ENCODE data around the gene KLRF1.
A peak's percentile ranks its signal among the peaks of the same experiment; 100 is the strongest.

KLRF1 gene

GRCh38 chr12:9794484-9795093 lies 32.7 kb upstream of the KLRF1 start:
- TF ChIP-seq, protein P1, sequence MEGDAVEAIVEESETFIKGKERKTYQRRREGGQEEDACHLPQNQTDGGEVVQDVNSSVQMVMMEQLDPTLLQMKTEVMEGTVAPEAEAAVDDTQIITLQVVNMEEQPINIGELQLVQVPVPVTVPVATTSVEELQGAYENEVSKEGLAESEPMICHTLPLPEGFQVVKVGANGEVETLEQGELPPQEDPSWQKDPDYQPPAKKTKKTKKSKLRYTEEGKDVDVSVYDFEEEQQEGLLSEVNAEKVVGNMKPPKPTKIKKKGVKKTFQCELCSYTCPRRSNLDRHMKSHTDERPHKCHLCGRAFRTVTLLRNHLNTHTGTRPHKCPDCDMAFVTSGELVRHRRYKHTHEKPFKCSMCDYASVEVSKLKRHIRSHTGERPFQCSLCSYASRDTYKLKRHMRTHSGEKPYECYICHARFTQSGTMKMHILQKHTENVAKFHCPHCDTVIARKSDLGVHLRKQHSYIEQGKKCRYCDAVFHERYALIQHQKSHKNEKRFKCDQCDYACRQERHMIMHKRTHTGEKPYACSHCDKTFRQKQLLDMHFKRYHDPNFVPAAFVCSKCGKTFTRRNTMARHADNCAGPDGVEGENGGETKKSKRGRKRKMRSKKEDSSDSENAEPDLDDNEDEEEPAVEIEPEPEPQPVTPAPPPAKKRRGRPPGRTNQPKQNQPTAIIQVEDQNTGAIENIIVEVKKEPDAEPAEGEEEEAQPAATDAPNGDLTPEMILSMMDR (IDR thresholded peaks at IDR 0.05; ENCODE audit: unreplicated experiment in 3 of 3): no peak
- H3K9me3 Mint-ChIP-seq: peaks cover 2% of the 10 kb centered on the region
- H3K4me3 Mint-ChIP-seq: no peak overlapping the region
- H3K36me3 Mint-ChIP-seq (ENCODE audit: low read depth): no peaks in the 10 kb centered on the region
- H3K4me1 Mint-ChIP-seq: no peaks in the 10 kb centered on the region
- no peaks in the 10 kb centered on the region for H3K27me3 Mint-ChIP-seq (ENCODE audit: low read depth)
- H3K27ac Mint-ChIP-seq: no peak overlapping the region

- no peak overlapping the region for H3K4me3 Mint-ChIP-seq
- TF ChIP-seq, protein P1 (IDR thresholded peaks at IDR 0.05; ENCODE audit: unreplicated experiment in 3 of 3): no peak
- no peaks in the 10 kb centered on the region for H3K4me1 Mint-ChIP-seq
- H3K9me3 Mint-ChIP-seq: no peaks in the 10 kb centered on the region
- H3K27ac Mint-ChIP-seq: no peak overlapping the region
- no peaks in the 10 kb centered on the region for H3K36me3 Mint-ChIP-seq (ENCODE audit: low read depth)
- H3K27me3 Mint-ChIP-seq (ENCODE audit: low read depth): no peaks in the 10 kb centered on the region
Observed at GRCh38 chr12:9795945-9796344, 31.3 kb upstream of the KLRF1 start.

DNA sequence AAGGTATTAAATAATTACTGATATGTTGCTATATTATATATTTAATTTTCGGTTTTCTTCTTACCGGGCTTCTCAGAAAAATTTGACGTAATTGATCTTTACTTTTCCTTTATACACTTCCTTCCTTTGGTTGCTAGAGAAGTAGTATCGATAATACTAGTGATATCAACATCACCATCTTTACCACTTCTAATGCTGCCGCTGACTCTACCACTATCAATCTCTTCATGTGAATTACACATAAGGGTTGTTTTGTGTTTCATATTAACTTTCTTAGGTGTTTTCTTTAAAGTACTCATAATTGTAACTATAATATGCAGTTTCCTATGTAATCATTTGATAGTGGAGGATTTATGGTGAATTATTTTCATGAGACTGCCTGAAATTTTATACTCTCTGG lies 30.9 kb upstream of the KLRF1 start:
- Mint-ChIP-seq H3K36me3 (ENCODE audit: low read depth) (no peaks in the 10 kb centered on the region), H3K27ac (no peak overlapping the region), H3K9me3 (no peaks in the 10 kb centered on the region), H3K4me1 (no peaks in the 10 kb centered on the region), H3K4me3 (no peak overlapping the region), H3K27me3 (ENCODE audit: low read depth) (no peaks in the 10 kb centered on the region)
- TF ChIP-seq, protein P1 (IDR thresholded peaks at IDR 0.05; ENCODE audit: unreplicated experiment in 3 of 3): no peak

DNA sequence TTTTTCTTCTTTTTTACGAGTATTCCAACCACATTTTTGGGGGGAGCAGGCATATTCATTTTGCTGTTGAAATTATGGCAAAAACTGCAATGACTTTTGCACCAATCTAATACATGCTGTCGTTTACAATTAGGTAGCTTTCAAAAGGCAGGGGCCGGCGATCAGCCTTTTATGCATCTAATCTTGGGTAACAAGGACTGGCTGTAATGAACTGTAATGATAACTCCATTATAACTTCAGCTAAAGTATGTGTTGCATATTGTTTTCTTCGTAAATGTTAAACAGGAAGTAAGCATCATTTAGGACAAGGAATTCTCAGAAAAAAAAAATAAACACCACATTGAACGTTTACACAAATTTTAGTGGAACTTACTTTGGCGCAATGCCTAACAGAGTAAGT lies 30.3 kb upstream of the KLRF1 start:
- no peaks in the 10 kb centered on the region for H3K27me3 Mint-ChIP-seq (ENCODE audit: low read depth)
- no peaks in the 10 kb centered on the region for H3K36me3 Mint-ChIP-seq (ENCODE audit: low read depth)
- no peaks in the 10 kb centered on the region for H3K4me1 Mint-ChIP-seq
- H3K9me3 Mint-ChIP-seq: no peaks in the 10 kb centered on the region
- H3K27ac Mint-ChIP-seq: no peak overlapping the region
- TF ChIP-seq, protein P1 (IDR thresholded peaks at IDR 0.05; ENCODE audit: unreplicated experiment in 3 of 3): no peak
- H3K4me3 Mint-ChIP-seq: no peak overlapping the region

- Mint-ChIP-seq H3K4me3 (no peak overlapping the region), H3K9me3 (no peaks in the 10 kb centered on the region), H3K27me3 (ENCODE audit: low read depth) (no peaks in the 10 kb centered on the region), H3K27ac (no peak overlapping the region), H3K4me1 (no peaks in the 10 kb centered on the region), H3K36me3 (ENCODE audit: low read depth) (no peaks in the 10 kb centered on the region)
- TF ChIP-seq, protein P1 (IDR thresholded peaks at IDR 0.05; ENCODE audit: unreplicated experiment in 3 of 3): peak; percentile 36 to 52 (median 39)
Observed at GRCh38 chr12:9797722-9798619, 29.3 kb upstream of the KLRF1 start.

Measured in nephron (organoid).